Measurements from ENCODE around the gene NUDT6.

DNA sequence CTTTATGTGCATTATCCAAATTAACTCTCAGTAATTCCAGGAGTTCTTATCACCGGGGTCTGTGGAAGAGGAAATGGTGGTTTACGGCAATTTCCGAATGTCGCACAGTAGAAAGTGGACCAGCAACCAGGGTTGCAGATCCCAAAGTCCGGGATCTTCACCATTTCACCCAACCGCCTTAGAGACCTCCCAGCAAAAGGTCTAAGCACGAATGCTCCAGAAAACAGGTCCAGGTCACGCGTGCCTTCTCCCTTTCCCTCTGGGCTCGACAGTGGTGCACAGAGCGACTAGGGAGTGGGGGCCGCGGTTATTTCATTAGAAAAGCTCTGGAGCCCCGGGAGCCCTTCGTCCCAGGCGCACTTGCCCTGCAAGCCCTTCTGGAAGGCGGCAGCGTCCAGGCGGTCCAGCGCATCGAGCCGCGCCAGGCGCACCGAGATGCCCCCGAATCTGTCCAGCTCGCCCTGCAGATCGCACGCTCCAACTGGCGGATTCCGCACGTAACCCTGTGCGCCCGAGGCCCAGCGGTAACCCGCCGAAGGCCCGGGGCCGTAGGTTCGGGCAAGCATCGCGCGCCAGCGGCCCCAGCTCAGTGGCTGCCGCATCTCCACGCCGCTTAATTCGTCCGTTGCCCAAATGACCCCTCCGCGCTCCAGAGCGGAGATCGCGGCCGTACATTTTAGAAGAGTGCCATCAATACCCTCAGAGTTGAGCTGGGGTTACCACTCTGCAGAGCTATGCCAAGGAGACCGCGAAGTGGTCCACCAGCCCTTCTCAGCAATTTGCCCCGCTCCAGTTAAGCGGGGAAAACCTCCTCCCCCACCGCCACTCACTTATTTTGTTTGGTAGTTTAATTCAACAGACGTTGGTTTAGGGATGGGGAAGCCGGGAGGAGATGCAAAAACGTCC lies at the start of gene NUDT6:
- no peak for TF ChIP-seq CREB5 (CRISPR knock-in tag; IDR thresholded peaks at IDR 0.05; ENCODE audit: low read depth)
- no peak for TF ChIP-seq SNAI2 (CRISPR knock-in tag; IDR thresholded peaks at IDR 0.05)
- no peak for TF ChIP-seq PPARA (CRISPR knock-in tag; IDR thresholded peaks at IDR 0.05; ENCODE audit: borderline replicate concordance)
- no peak for TF ChIP-seq ARNTL (CRISPR knock-in tag; IDR thresholded peaks at IDR 0.05; ENCODE audit: borderline replicate concordance, low read depth)
- no peak for TF ChIP-seq OSR1 (CRISPR knock-in tag; IDR thresholded peaks at IDR 0.05)
- TF ChIP-seq, protein P1, sequence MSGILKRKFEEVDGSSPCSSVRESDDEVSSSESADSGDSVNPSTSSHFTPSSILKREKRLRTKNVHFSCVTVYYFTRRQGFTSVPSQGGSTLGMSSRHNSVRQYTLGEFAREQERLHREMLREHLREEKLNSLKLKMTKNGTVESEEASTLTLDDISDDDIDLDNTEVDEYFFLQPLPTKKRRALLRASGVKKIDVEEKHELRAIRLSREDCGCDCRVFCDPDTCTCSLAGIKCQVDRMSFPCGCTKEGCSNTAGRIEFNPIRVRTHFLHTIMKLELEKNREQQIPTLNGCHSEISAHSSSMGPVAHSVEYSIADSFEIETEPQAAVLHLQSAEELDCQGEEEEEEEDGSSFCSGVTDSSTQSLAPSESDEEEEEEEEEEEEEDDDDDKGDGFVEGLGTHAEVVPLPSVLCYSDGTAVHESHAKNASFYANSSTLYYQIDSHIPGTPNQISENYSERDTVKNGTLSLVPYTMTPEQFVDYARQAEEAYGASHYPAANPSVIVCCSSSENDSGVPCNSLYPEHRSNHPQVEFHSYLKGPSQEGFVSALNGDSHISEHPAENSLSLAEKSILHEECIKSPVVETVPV (CRISPR knock-in tag; IDR thresholded peaks at IDR 0.05), result no peak
- TF ChIP-seq ZNF8 (CRISPR knock-in tag; IDR thresholded peaks at IDR 0.05), result no peak
- TF ChIP-seq ZC3H10 (CRISPR knock-in tag; IDR thresholded peaks at IDR 0.05), result no peak

Data from SK-N-SH treated with all-trans-retinoic acid at 6 μM for 48 hours (cell line).